ENCODE results near the gene KRT39. TPM values are rescaled to one million over a fixed set of nuclear protein-coding genes. Genes with fewer than 3 reads are reported as not detected.
"Not testable (repeated sequence)": the region's sequence is repeated elsewhere in the genome, so short reads cannot be mapped to it uniquely, and the experiment has no call there.

KRT39 gene
- polyA plus RNA-seq, 1 donor (not counting 4 experiments of a cell fraction or from before 2014, with no cell fraction given), result not detected

DNA sequence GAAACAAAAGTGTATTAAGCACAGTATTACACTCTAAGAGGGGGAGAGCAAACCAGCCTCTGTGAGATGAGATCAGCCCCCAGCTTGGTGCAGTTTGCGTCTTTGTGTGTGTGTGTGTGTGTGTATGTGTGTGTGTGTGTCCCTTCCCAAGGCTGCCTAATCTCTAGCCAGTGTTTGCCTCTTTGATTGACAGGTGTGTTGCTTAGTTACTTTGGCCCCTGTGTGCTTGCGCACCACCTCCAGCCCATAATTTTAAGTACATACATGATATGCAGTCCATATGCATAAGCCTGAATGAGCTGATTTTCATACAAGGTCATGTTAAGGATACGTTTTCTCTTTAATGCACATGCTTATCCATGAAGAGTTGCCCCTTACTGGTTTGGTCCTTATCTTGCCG, 35.0 kb upstream of the KRT39 start:
- Histone ChIP-seq H3K9ac (ENCODE audit: control insufficient read depth, extremely low read depth, insufficient read depth, low read length) (no peak overlapping the region), H3K27me3 (ENCODE audit: control insufficient read depth, extremely low read depth, insufficient read depth, low read length) (no peaks in the 10 kb centered on the region), H3K9me1 (ENCODE audit: control insufficient read depth, extremely low read depth, insufficient read depth, low read length) (no peaks in the 10 kb centered on the region), H3K4me2 (ENCODE audit: control insufficient read depth, extremely low read depth, insufficient read depth, low read depth, low read length) (no peak overlapping the region), H2AFZ (ENCODE audit: control insufficient read depth, low read length) (no peak overlapping the region), H3K27ac (ENCODE audit: control insufficient read depth, insufficient read depth, low read length) (no peak overlapping the region), H3K4me1 (ENCODE audit: control insufficient read depth, extremely low read depth, insufficient read depth, low read length) (peaks cover 9% of the 10 kb centered on the region), H3K4me3 (ENCODE audit: control insufficient read depth in 2 of 3, extremely low read depth in 1 of 3, insufficient read depth in 2 of 3, low read depth in 1 of 3, low read length in 3 of 3) (no peak overlapping the region), H3K36me3 (ENCODE audit: control insufficient read depth in 2 of 2, extremely low read depth in 1 of 2, insufficient read depth in 2 of 2, low read length in 2 of 2) (no peaks in the 10 kb centered on the region), H3K9me3 (ENCODE audit: control insufficient read depth, low read depth, low read length) (no peaks in the 10 kb centered on the region), H4K20me1 (ENCODE audit: control insufficient read depth, extremely low read depth, insufficient read depth, low read length) (no peaks in the 10 kb centered on the region), H3K79me2 (ENCODE audit: control insufficient read depth, insufficient read depth, low read length) (no peaks in the 10 kb centered on the region)
- TF ChIP-seq EZH2 (IDR thresholded peaks at IDR 0.05; ENCODE audit: low read length), result no peak
- TF ChIP-seq, protein P1, sequence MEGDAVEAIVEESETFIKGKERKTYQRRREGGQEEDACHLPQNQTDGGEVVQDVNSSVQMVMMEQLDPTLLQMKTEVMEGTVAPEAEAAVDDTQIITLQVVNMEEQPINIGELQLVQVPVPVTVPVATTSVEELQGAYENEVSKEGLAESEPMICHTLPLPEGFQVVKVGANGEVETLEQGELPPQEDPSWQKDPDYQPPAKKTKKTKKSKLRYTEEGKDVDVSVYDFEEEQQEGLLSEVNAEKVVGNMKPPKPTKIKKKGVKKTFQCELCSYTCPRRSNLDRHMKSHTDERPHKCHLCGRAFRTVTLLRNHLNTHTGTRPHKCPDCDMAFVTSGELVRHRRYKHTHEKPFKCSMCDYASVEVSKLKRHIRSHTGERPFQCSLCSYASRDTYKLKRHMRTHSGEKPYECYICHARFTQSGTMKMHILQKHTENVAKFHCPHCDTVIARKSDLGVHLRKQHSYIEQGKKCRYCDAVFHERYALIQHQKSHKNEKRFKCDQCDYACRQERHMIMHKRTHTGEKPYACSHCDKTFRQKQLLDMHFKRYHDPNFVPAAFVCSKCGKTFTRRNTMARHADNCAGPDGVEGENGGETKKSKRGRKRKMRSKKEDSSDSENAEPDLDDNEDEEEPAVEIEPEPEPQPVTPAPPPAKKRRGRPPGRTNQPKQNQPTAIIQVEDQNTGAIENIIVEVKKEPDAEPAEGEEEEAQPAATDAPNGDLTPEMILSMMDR (optimal IDR thresholded peaks at IDR 0.05 in 1 of 3, IDR thresholded peaks at IDR 0.05 in 1 of 3, conservative IDR thresholded peaks at IDR 0.05 in 1 of 3; ENCODE audit: extremely low read depth in 1 of 3, insufficient read depth in 2 of 3, low read length in 3 of 3), result no peak
- DNase-seq (ENCODE audit: low read depth, low spot score) (no peak), FAIRE-seq (no peak)
- dilution Hi-C loops (cut with MboI; ENCODE audit: extremely low pct_ligation_motif_present, low sequenced_read_pairs), result no loop called here

DNA sequence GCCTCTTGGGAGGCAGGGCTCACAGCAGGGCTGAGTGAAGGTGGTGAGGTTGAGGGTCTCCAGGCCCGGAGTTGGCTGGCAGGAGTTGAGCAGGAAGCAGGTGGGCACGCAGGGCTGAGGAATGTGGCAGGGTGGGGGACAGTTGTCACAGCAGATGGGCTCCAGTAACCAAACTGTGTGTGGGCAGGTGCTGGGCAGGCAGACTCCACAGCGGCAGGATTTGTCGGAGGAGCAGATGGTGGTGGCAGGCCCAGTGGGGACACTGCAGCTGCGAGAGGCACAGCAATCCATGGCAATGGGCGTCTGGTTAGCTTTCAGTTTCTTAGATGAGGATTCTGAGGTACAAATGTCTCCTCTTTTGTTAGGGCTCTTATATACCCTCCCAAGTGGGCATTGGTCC, 32.8 kb upstream of the KRT39 start, which contains the start of gene KRTAP3-2:
KRTAP3-2 (minus strand) TSS at position 344 of the 400 bp plus-strand sequence; CDS start at position 291, 53 bp downstream.
- DNase-seq (ENCODE audit: low read depth, low spot score); H3K36me3 ChIP-seq (ENCODE audit: control insufficient read depth in 2 of 2, extremely low read depth in 1 of 2, insufficient read depth in 2 of 2, low read length in 2 of 2); dilution Hi-C loops (cut with MboI; ENCODE audit: extremely low pct_ligation_motif_present, low sequenced_read_pairs); H3K79me2 ChIP-seq (ENCODE audit: control insufficient read depth, insufficient read depth, low read length); FAIRE-seq; H3K4me1 ChIP-seq (ENCODE audit: control insufficient read depth, extremely low read depth, insufficient read depth, low read length); H3K4me3 ChIP-seq (ENCODE audit: control insufficient read depth in 2 of 3, extremely low read depth in 1 of 3, insufficient read depth in 2 of 3, low read depth in 1 of 3, low read length in 3 of 3); H3K4me2 ChIP-seq (ENCODE audit: control insufficient read depth, extremely low read depth, insufficient read depth, low read depth, low read length); H3K27me3 ChIP-seq (ENCODE audit: control insufficient read depth, extremely low read depth, insufficient read depth, low read length); H3K9me1 ChIP-seq (ENCODE audit: control insufficient read depth, extremely low read depth, insufficient read depth, low read length); H4K20me1 ChIP-seq (ENCODE audit: control insufficient read depth, extremely low read depth, insufficient read depth, low read length); H2AFZ ChIP-seq (ENCODE audit: control insufficient read depth, low read length); H3K9ac ChIP-seq (ENCODE audit: control insufficient read depth, extremely low read depth, insufficient read depth, low read length); H3K9me3 ChIP-seq (ENCODE audit: control insufficient read depth, low read depth, low read length); H3K27ac ChIP-seq (ENCODE audit: control insufficient read depth, insufficient read depth, low read length): not testable (repeated sequence)

DNA sequence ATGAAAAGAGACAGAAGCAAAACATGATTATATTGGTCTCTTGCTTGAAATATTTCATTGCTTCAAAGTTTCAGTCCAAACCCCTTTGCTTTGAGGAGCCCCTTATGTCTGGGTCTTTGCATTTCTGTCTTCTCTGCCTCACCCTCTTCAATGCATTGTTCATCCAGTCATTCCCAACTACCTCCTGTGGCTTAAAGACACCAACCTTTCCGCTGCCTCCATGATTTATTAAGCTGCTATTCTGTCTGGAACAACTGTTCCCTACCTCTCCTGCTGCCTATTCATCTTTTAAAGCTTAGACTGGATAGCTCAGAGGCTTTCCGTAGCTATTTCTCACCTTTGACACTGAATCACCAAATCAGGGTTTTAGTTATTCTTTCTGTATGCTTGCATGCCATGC, 30.6 kb upstream of the KRT39 start:
- Histone ChIP-seq H3K36me3 (ENCODE audit: control insufficient read depth in 2 of 2, extremely low read depth in 1 of 2, insufficient read depth in 2 of 2, low read length in 2 of 2) (no peaks in the 10 kb centered on the region), H3K4me3 (ENCODE audit: control insufficient read depth in 2 of 3, extremely low read depth in 1 of 3, insufficient read depth in 2 of 3, low read depth in 1 of 3, low read length in 3 of 3) (no peak overlapping the region), H3K79me2 (ENCODE audit: control insufficient read depth, insufficient read depth, low read length) (no peaks in the 10 kb centered on the region), H3K27ac (ENCODE audit: control insufficient read depth, insufficient read depth, low read length) (no peak overlapping the region), H3K9me3 (ENCODE audit: control insufficient read depth, low read depth, low read length) (no peaks in the 10 kb centered on the region), H4K20me1 (ENCODE audit: control insufficient read depth, extremely low read depth, insufficient read depth, low read length) (no peaks in the 10 kb centered on the region), H2AFZ (ENCODE audit: control insufficient read depth, low read length) (no peak overlapping the region), H3K4me2 (ENCODE audit: control insufficient read depth, extremely low read depth, insufficient read depth, low read depth, low read length) (no peak overlapping the region), H3K4me1 (ENCODE audit: control insufficient read depth, extremely low read depth, insufficient read depth, low read length) (peaks cover under 1% of the 10 kb centered on the region), H3K9me1 (ENCODE audit: control insufficient read depth, extremely low read depth, insufficient read depth, low read length) (no peaks in the 10 kb centered on the region), H3K27me3 (ENCODE audit: control insufficient read depth, extremely low read depth, insufficient read depth, low read length) (no peaks in the 10 kb centered on the region), H3K9ac (ENCODE audit: control insufficient read depth, extremely low read depth, insufficient read depth, low read length) (no peak overlapping the region)
- DNase-seq (ENCODE audit: low read depth, low spot score) (no peak), FAIRE-seq (no peak)
- TF ChIP-seq, protein P1 (optimal IDR thresholded peaks at IDR 0.05 in 1 of 3, IDR thresholded peaks at IDR 0.05 in 1 of 3, conservative IDR thresholded peaks at IDR 0.05 in 1 of 3; ENCODE audit: extremely low read depth in 1 of 3, insufficient read depth in 2 of 3, low read length in 3 of 3), result no peak
- TF ChIP-seq EZH2 (IDR thresholded peaks at IDR 0.05; ENCODE audit: low read length), result no peak
- dilution Hi-C loops (cut with MboI; ENCODE audit: extremely low pct_ligation_motif_present, low sequenced_read_pairs), result no loop called here
